Natural killer cell treated with Interleukin-12 subunit alpha and Interleukin-12 subunit beta and Interleukin-15 and Interleukin-18, amount 100 ng/mL, for 72 hours (primary cell): ENCODE data around the gene WBP1L. TPM values are rescaled to one million over a fixed set of nuclear protein-coding genes. Genes with fewer than 3 reads are reported as not detected.

Source experiments
- total RNA-seq, 2 donors: library from RNA; stranded (reverse); gene quantifications; one replicate each; pipeline ENCODE4 v1.2.3, GENCODE V29; 2022

Gene WBP1L
- total RNA-seq, 2 donors from 2014 or later, result 21.0 to 33.1 TPM

Other genes starting within 250 kb of the WBP1L start
- gene ACTR1A, start 241.2 kb upstream of the WBP1L start, total RNA-seq, result 100 to 1,000 TPM in 1 of 2 donors, 10 to 100 TPM in 1; 84.5 to 108 TPM
- gene SUFU, start 240.0 kb upstream of the WBP1L start, total RNA-seq, result 10 to 100 TPM in 1 of 2 donors, 1 to 10 TPM in 1; 6.8 to 10.9 TPM
- gene TRIM8, start 99.5 kb upstream of the WBP1L start, total RNA-seq, result 10 to 100 TPM; 50.2 to 78.5 TPM
- 1 to 10 TPM; 3.0 to 4.5 TPM for gene ARL3, start 29.6 kb upstream of the WBP1L start, total RNA-seq
- 10 to 100 TPM; 13.2 to 39.6 TPM for gene SFXN2, start 29.3 kb upstream of the WBP1L start, total RNA-seq
- not detected for gene CYP17A1, start 93.5 kb downstream of the WBP1L start, total RNA-seq
- gene BORCS7, start 110.3 kb downstream of the WBP1L start, total RNA-seq, result 1 to 10 TPM; 6.5 to 9.0 TPM
- gene AS3MT, start 125.5 kb downstream of the WBP1L start, total RNA-seq, result under 1 TPM in 1 of 2 donors, not detected in 1; 0.43 TPM
- 10 to 100 TPM in 1 of 2 donors, 1 to 10 TPM in 1; 6.2 to 11.2 TPM for gene CNNM2, start 174.3 kb downstream of the WBP1L start, total RNA-seq